DMS53 treated with DMSO at 0.1 percent for 48 hours (cell line): ENCODE data around the gene DNAJA3.

Experiments
- DNase-seq: peaks from one replicate; lab custom pipeline; 2025; ENCODE audit not compliant: unreplicated experiment; lab: John Stamatoyannopoulos, UW

Gene DNAJA3

GRCh38 chr16:4425378-4426020 lies at the start of gene DNAJA3:
DNAJA3 (plus strand) TSS chr16:4425868; CDS start chr16:4425882, 14 bp downstream.
- peak; percentile 90 for DNase-seq

- DNase-seq = no peak
Observed at GRCh38 chr16:4376126-4376892, 49.4 kb upstream of the DNAJA3 start.

GRCh38 chr16:4376893-4377572 lies 48.6 kb upstream of the DNAJA3 start:
- no peak for DNase-seq

GRCh38 chr16:4377573-4378154 lies 48.0 kb upstream of the DNAJA3 start:
- no peak for DNase-seq

GRCh38 chr16:4378161-4378666 lies 47.5 kb upstream of the DNAJA3 start:
- DNase-seq = no peak

- no peak for DNase-seq
Observed at GRCh38 chr16:4378999-4379690, 46.5 kb upstream of the DNAJA3 start.

GRCh38 chr16:4380119-4381063 lies 45.3 kb upstream of the DNAJA3 start:
- DNase-seq = no peak

GRCh38 chr16:4381072-4381934 lies 44.4 kb upstream of the DNAJA3 start:
- DNase-seq = no peak

- DNase-seq = no peak
Observed at GRCh38 chr16:4381935-4382794, 43.5 kb upstream of the DNAJA3 start.

GRCh38 chr16:4382795-4383357 lies 42.8 kb upstream of the DNAJA3 start:
- DNase-seq = no peak

GRCh38 chr16:4383591-4384444 lies 41.9 kb upstream of the DNAJA3 start:
- no peak for DNase-seq

- no peak for DNase-seq
Observed at GRCh38 chr16:4384509-4384942, 41.1 kb upstream of the DNAJA3 start.

- no peak for DNase-seq
Observed at GRCh38 chr16:4385066-4385788, 40.4 kb upstream of the DNAJA3 start.

- DNase-seq = no peak
Observed at GRCh38 chr16:4385789-4386450, 39.7 kb upstream of the DNAJA3 start.

GRCh38 chr16:4386451-4386805 lies 39.2 kb upstream of the DNAJA3 start:
- no peak for DNase-seq
